GM23338 (cell line): ENCODE measurements around the gene MGLL. TPM values are rescaled to one million over a fixed set of nuclear protein-coding genes. Genes with fewer than 3 reads are reported as not detected.

Source experiments
- CREB1 ChIP-seq: fragments of 250-450 bp; sonication (Bioruptor Pico); IDR thresholded peaks from 2 replicates; pipeline ENCODE4 v1.5.0; 2020; ENCODE audit warnings: low read depth, mild to moderate bottlenecking, moderate library complexity
- CTCF ChIP-seq, 2 experiments: fragments of 200-600 bp in 1 of 2; sonication (generic) in 1 of 2; conservative IDR thresholded peaks; 2 replicates each; pipeline versions ENCODE4 v1.5.1 to v1.6.1; 2016 to 2017; ENCODE audit warnings: antibody characterized with exemption in 2 of 2, low read depth in 2 of 2, mild to moderate bottlenecking in 2 of 2, moderate library complexity in 1 of 2
- ETS1 ChIP-seq: IDR thresholded peaks from 2 replicates; pipeline ENCODE4 v1.6.1; 2016; ENCODE audit warnings: antibody characterized with exemption
- EZH2 ChIP-seq: fragments of 200-600 bp; sonication (generic); IDR thresholded peaks from one replicate; pipeline ENCODE4 v1.8.0; 2017; ENCODE audit warnings: antibody characterized with exemption, mild to moderate bottlenecking, low read depth; ENCODE audit not compliant: unreplicated experiment
- JUNB ChIP-seq: IDR thresholded peaks from one replicate; pipeline ENCODE4 v1.6.1; 2016; ENCODE audit warnings: antibody characterized with exemption; ENCODE audit not compliant: unreplicated experiment
- NANOG ChIP-seq: IDR thresholded peaks from 2 replicates; pipeline ENCODE4 v1.6.1; 2016; ENCODE audit warnings: antibody characterized with exemption, borderline replicate concordance
- STAT1 ChIP-seq: IDR thresholded peaks from one replicate; pipeline ENCODE4 v1.6.1; 2016; ENCODE audit warnings: antibody characterized with exemption; ENCODE audit not compliant: unreplicated experiment
- ZNF114 ChIP-seq: fragments of 250-450 bp; sonication (Bioruptor Pico); IDR thresholded peaks from 2 replicates; pipeline ENCODE4 v1.5.0; 2020; ENCODE audit warnings: mild to moderate bottlenecking, moderate library complexity
- ZNF331 ChIP-seq: fragments of 250-450 bp; sonication (Bioruptor Pico); IDR thresholded peaks from 2 replicates; pipeline ENCODE4 v1.5.0; 2020; ENCODE audit warnings: low read depth, mild to moderate bottlenecking, moderate library complexity
- ZNF462 ChIP-seq: fragments of 250-450 bp; sonication (Bioruptor Pico); IDR thresholded peaks from 2 replicates; pipeline ENCODE4 v1.5.0; 2020; ENCODE audit warnings: mild to moderate bottlenecking, moderate library complexity
- polyA plus RNA-seq: library from polyadenylated mRNA; unstranded; fragments of >200 nt; fragmentation: Nextera tagmentation; extraction: Ambion mirVana; gene quantifications from 2 replicates; pipeline ENCODE4 v1.2.1, GENCODE V29; 2016
- total RNA-seq: library from RNA; depleted of rRNA; stranded (reverse); fragments of >200 nt; shearing (Covaris generic); gene quantifications from 2 replicates; pipeline ENCODE4 v1.2.3, GENCODE V29; 2014

Gene MGLL
- total and polyA plus RNA-seq, 2 experiments from 2014 or later: 0.71 to 0.83 TPM

GRCh38 chr3:127658234-127658633 lies 164.1 kb downstream of the MGLL start (continued):
- TF ChIP-seq ZNF462: no peak
- TF ChIP-seq CREB1: no peak
- no peak for TF ChIP-seq ETS1
- no peak for TF ChIP-seq STAT1
- no peak for TF ChIP-seq CTCF (conservative IDR thresholded peaks at IDR 0.05; ENCODE audit: low read depth in 2 of 2)
- no peak for TF ChIP-seq ZNF114 (CRISPR knock-in tag)
- no peak for TF ChIP-seq JUNB
- no peak for TF ChIP-seq ZNF331 (CRISPR knock-in tag)
- no peak for TF ChIP-seq NANOG
- TF ChIP-seq EZH2: no peak
